Dendritic cell treated with granulocyte-macrophage colony-stimulating factor and Interleukin-4, amounts not matched to agents 40 ng/mL and 50 ng/mL, for 4 days (primary cell): ENCODE results near the gene FGF10.

Experiments used
- H3K27ac Mint-ChIP-seq: one replicate; pipeline ENCODE4 v1.8.0; 2022; ENCODE audit warnings: mild to moderate bottlenecking, mixed read lengths
- H3K27me3 Mint-ChIP-seq: one replicate; pipeline ENCODE4 v1.8.0; 2022; ENCODE audit warnings: mild to moderate bottlenecking, mixed read lengths
- H3K36me3 Mint-ChIP-seq: one replicate; pipeline ENCODE4 v1.8.0; 2022; ENCODE audit warnings: low read depth, mixed read lengths
- H3K4me1 Mint-ChIP-seq: one replicate; pipeline ENCODE4 v1.8.0; 2022; ENCODE audit warnings: low read depth, mixed read lengths
- H3K4me3 Mint-ChIP-seq: one replicate; pipeline ENCODE4 v1.8.0; 2022; ENCODE audit warnings: mild to moderate bottlenecking, moderate library complexity, mixed read lengths
- H3K9me3 Mint-ChIP-seq: one replicate; pipeline ENCODE4 v1.8.0; 2022; ENCODE audit warnings: mixed read lengths
- intact Hi-C: fragments of 100-400 bp; cut with micrococcal nuclease; formaldehyde crosslinking; loops from one replicate; pipeline ENCODE4 v1.15.0; 2022

The FGF10 gene

GRCh38 chr5:44382894-44383293 is 6.3 kb downstream of the FGF10 start:
- peaks cover 11% of the 10 kb centered on the region for H3K27me3 Mint-ChIP-seq
- intact Hi-C loops, result no loop called here
- no peaks in the 10 kb centered on the region for H3K36me3 Mint-ChIP-seq
- H3K4me3 Mint-ChIP-seq, result no peak overlapping the region
- no peaks in the 10 kb centered on the region for H3K9me3 Mint-ChIP-seq
- peaks cover 7% of the 10 kb centered on the region for H3K4me1 Mint-ChIP-seq
- H3K27ac Mint-ChIP-seq, result no peak overlapping the region

GRCh38 chr5:44377057-44377456 is 12.2 kb downstream of the FGF10 start:
- Mint-ChIP-seq H3K9me3 (no peaks in the 10 kb centered on the region), H3K4me3 (no peak overlapping the region), H3K27ac (no peak overlapping the region), H3K36me3 (no peaks in the 10 kb centered on the region), H3K4me1 (no peaks in the 10 kb centered on the region), H3K27me3 (no peaks in the 10 kb centered on the region)
- intact Hi-C loops, result no loop called here

- intact Hi-C loops, result no loop called here
- Mint-ChIP-seq H3K27me3 (no peaks in the 10 kb centered on the region), H3K4me1 (no peaks in the 10 kb centered on the region), H3K36me3 (no peaks in the 10 kb centered on the region), H3K9me3 (no peaks in the 10 kb centered on the region), H3K4me3 (no peak overlapping the region), H3K27ac (no peak overlapping the region)
Measured at GRCh38 chr5:44372028-44372427, 17.2 kb downstream of the FGF10 start.

- Mint-ChIP-seq H3K36me3 (no peaks in the 10 kb centered on the region), H3K9me3 (no peaks in the 10 kb centered on the region), H3K4me3 (no peak overlapping the region), H3K27me3 (no peaks in the 10 kb centered on the region), H3K4me1 (no peaks in the 10 kb centered on the region), H3K27ac (no peak overlapping the region)
- intact Hi-C loops, result no loop called here
Measured at GRCh38 chr5:44367203-44367602, 22.0 kb downstream of the FGF10 start.

GRCh38 chr5:44365345-44365744 is 23.9 kb downstream of the FGF10 start:
- H3K4me3 Mint-ChIP-seq, result no peak overlapping the region
- no peaks in the 10 kb centered on the region for H3K27me3 Mint-ChIP-seq
- H3K9me3 Mint-ChIP-seq, result no peaks in the 10 kb centered on the region
- intact Hi-C loops, result no loop called here
- H3K4me1 Mint-ChIP-seq, result no peaks in the 10 kb centered on the region
- no peaks in the 10 kb centered on the region for H3K36me3 Mint-ChIP-seq
- no peak overlapping the region for H3K27ac Mint-ChIP-seq

GRCh38 chr5:44364097-44364496 is 25.1 kb downstream of the FGF10 start:
- Mint-ChIP-seq H3K4me3 (no peak overlapping the region), H3K9me3 (no peaks in the 10 kb centered on the region), H3K27ac (no peak overlapping the region), H3K4me1 (no peaks in the 10 kb centered on the region), H3K36me3 (no peaks in the 10 kb centered on the region), H3K27me3 (no peaks in the 10 kb centered on the region)
- intact Hi-C loops, result no loop called here

- Mint-ChIP-seq H3K27ac (no peak overlapping the region), H3K4me3 (no peak overlapping the region), H3K4me1 (no peaks in the 10 kb centered on the region), H3K36me3 (no peaks in the 10 kb centered on the region), H3K27me3 (no peaks in the 10 kb centered on the region), H3K9me3 (no peaks in the 10 kb centered on the region)
- intact Hi-C loops, result no loop called here
Measured at GRCh38 chr5:44361342-44362001, 27.7 kb downstream of the FGF10 start.

- Mint-ChIP-seq H3K27me3 (no peaks in the 10 kb centered on the region), H3K4me3 (no peak overlapping the region), H3K9me3 (no peaks in the 10 kb centered on the region), H3K4me1 (no peaks in the 10 kb centered on the region), H3K36me3 (no peaks in the 10 kb centered on the region), H3K27ac (no peak overlapping the region)
- intact Hi-C loops, result no loop called here
Measured at GRCh38 chr5:44360919-44361318, 28.3 kb downstream of the FGF10 start.

GRCh38 chr5:44358421-44358820 is 30.8 kb downstream of the FGF10 start:
- H3K4me1 Mint-ChIP-seq, result no peaks in the 10 kb centered on the region
- no peak overlapping the region for H3K27ac Mint-ChIP-seq
- H3K36me3 Mint-ChIP-seq, result no peaks in the 10 kb centered on the region
- no peaks in the 10 kb centered on the region for H3K27me3 Mint-ChIP-seq
- H3K9me3 Mint-ChIP-seq, result no peaks in the 10 kb centered on the region
- no peak overlapping the region for H3K4me3 Mint-ChIP-seq
- intact Hi-C loops, result no loop called here

GRCh38 chr5:44356231-44356630 is 33.0 kb downstream of the FGF10 start:
- Mint-ChIP-seq H3K4me1 (no peaks in the 10 kb centered on the region), H3K36me3 (no peaks in the 10 kb centered on the region), H3K27ac (no peak overlapping the region), H3K9me3 (no peaks in the 10 kb centered on the region), H3K27me3 (no peaks in the 10 kb centered on the region), H3K4me3 (no peak overlapping the region)
- intact Hi-C loops, result no loop called here

- H3K27ac Mint-ChIP-seq, result no peak overlapping the region
- no peaks in the 10 kb centered on the region for H3K9me3 Mint-ChIP-seq
- intact Hi-C loops, result no loop called here
- no peaks in the 10 kb centered on the region for H3K36me3 Mint-ChIP-seq
- H3K4me3 Mint-ChIP-seq, result no peak overlapping the region
- no peaks in the 10 kb centered on the region for H3K27me3 Mint-ChIP-seq
- H3K4me1 Mint-ChIP-seq, result no peaks in the 10 kb centered on the region
Measured at GRCh38 chr5:44345871-44346270, 43.3 kb downstream of the FGF10 start.

GRCh38 chr5:44336708-44337107 is 52.5 kb downstream of the FGF10 start:
- intact Hi-C loops, result no loop called here

GRCh38 chr5:44334622-44335021 is 54.6 kb downstream of the FGF10 start:
- no peaks in the 10 kb centered on the region for H3K36me3 Mint-ChIP-seq
- no peak overlapping the region for H3K4me3 Mint-ChIP-seq
- no peaks in the 10 kb centered on the region for H3K4me1 Mint-ChIP-seq
- intact Hi-C loops, result no loop called here
- no peak overlapping the region for H3K27ac Mint-ChIP-seq
- no peaks in the 10 kb centered on the region for H3K27me3 Mint-ChIP-seq
- no peaks in the 10 kb centered on the region for H3K9me3 Mint-ChIP-seq

More at GRCh38 chr5:44336708-44337107, 52.5 kb downstream of the FGF10 start:
- no peak overlapping the region for H3K27ac Mint-ChIP-seq
- no peaks in the 10 kb centered on the region for H3K27me3 Mint-ChIP-seq
- H3K9me3 Mint-ChIP-seq, result no peaks in the 10 kb centered on the region
- H3K4me1 Mint-ChIP-seq, result no peaks in the 10 kb centered on the region
- no peaks in the 10 kb centered on the region for H3K36me3 Mint-ChIP-seq
- no peak overlapping the region for H3K4me3 Mint-ChIP-seq

GRCh38 chr5:44332285-44332971 is 56.8 kb downstream of the FGF10 start:
- Mint-ChIP-seq H3K4me1 (no peaks in the 10 kb centered on the region), H3K9me3 (no peaks in the 10 kb centered on the region), H3K36me3 (no peaks in the 10 kb centered on the region), H3K4me3 (no peak overlapping the region), H3K27ac (no peak overlapping the region), H3K27me3 (no peaks in the 10 kb centered on the region)
- intact Hi-C loops, result no loop called here
